PC-3 (cell line): ENCODE data around the gene ZRANB3. TPM values are rescaled to one million over a fixed set of nuclear protein-coding genes. Genes with fewer than 3 reads are reported as not detected.

Experiments
- ATAC-seq: fragments of 200-7000 bp; cut with Tn5 transposase; 2 replicates; pipeline ENCODE4 v1.9.1; 2020; ENCODE audit warnings: mild to moderate bottlenecking, moderate library complexity
- BruUV-seq: library from RNA; stranded (reverse); fragments of 400-500 nt; replicated peaks from 2 replicates; lab custom pipeline; 2021; lab: Mats Ljungman, UMichigan
- CTCF ChIA-PET: fragments of 300-600 bp; sonication (Branson Sonifier 250); formaldehyde crosslinking; loops from one replicate; lab custom pipeline; 2022; ENCODE audit warnings: antibody characterized with exemption; lab: Charles Lee
- POLR2A ChIA-PET: fragments of 300-600 bp; sonication (Branson Sonifier 250); formaldehyde crosslinking; loops from one replicate; lab custom pipeline; 2022; ENCODE audit warnings: antibody characterized with exemption; ENCODE audit not compliant: unreplicated experiment; lab: Charles Lee
- DNase-seq: peaks from one replicate; pipeline ENCODE4 v3.0.0-alpha.2; 2015
- H2AFZ ChIP-seq: fragments of 300-600 bp; sonication (generic); 2 replicates; pipeline ENCODE4 v1.6.0; 2016; ENCODE audit warnings: antibody characterized with exemption, low read length
- H3F3A ChIP-seq: fragments of 300-600 bp; sonication (generic); one replicate; pipeline ENCODE4 v1.6.0; 2017; ENCODE audit warnings: antibody characterized with exemption, low read length, control low read depth, mild to moderate bottlenecking; ENCODE audit not compliant: unreplicated experiment
- H3K27ac ChIP-seq: fragments of 300-600 bp; sonication (generic); 2 replicates; pipeline ENCODE4 v1.5.1; 2016; ENCODE audit warnings: mild to moderate bottlenecking, low read length
- H3K27me3 ChIP-seq: fragments of 300-600 bp; sonication (generic); 2 replicates; pipeline ENCODE4 v1.6.1; 2016; ENCODE audit warnings: low read length, mixed read lengths
- H3K36me3 ChIP-seq: fragments of 300-600 bp; sonication (generic); 2 replicates; pipeline ENCODE4 v1.6.1; 2016; ENCODE audit warnings: low read depth, mixed run types, low read length, mixed read lengths
- H3K4me1 ChIP-seq: fragments of 300-600 bp; sonication (generic); 2 replicates; pipeline ENCODE4 v1.5.1; 2016; ENCODE audit warnings: low read length; ENCODE audit not compliant: insufficient read depth
- H3K4me2 ChIP-seq: fragments of 300-600 bp; sonication (generic); 2 replicates; pipeline ENCODE4 v1.6.0; 2016; ENCODE audit warnings: low read length
- H3K4me3 ChIP-seq: fragments of 300-600 bp; sonication (generic); 2 replicates; pipeline ENCODE4 v1.5.1; 2016; ENCODE audit warnings: mild to moderate bottlenecking, low read length, mixed read lengths
- H3K79me2 ChIP-seq: fragments of 300-600 bp; sonication (generic); 2 replicates; pipeline ENCODE4 v1.6.1; 2017; ENCODE audit warnings: low read length, mixed read lengths
- H3K9ac ChIP-seq: fragments of 300-600 bp; sonication (generic); 2 replicates; pipeline ENCODE4 v1.6.0; 2016; ENCODE audit warnings: mild to moderate bottlenecking, low read length
- H3K9me2 ChIP-seq: fragments of 300-600 bp; sonication (generic); replicated peaks from 2 replicates; pipeline ENCODE4 v1.6.1; 2016; ENCODE audit warnings: mixed run types, low read length, mixed read lengths
- H3K9me3 ChIP-seq: fragments of 300-600 bp; sonication (generic); 2 replicates; pipeline ENCODE4 v1.6.1; 2016; ENCODE audit warnings: low read length, mixed read lengths
- H4K20me1 ChIP-seq: fragments of 300-600 bp; sonication (generic); 2 replicates; pipeline ENCODE4 v1.6.1; 2016; ENCODE audit warnings: low read length, mixed read lengths
- EZH2 ChIP-seq: fragments of 300-600 bp; sonication (generic); IDR thresholded peaks from one replicate; pipeline ENCODE4 v1.6.1; 2017; ENCODE audit warnings: antibody characterized with exemption, mild to moderate bottlenecking, low read length; ENCODE audit not compliant: unreplicated experiment
- EZH2phosphoT487 ChIP-seq: fragments of 300-600 bp; sonication (generic); IDR thresholded peaks from 2 replicates; pipeline ENCODE4 v1.6.1; 2018; ENCODE audit warnings: mild to moderate bottlenecking, antibody characterized with exemption, low read length, borderline replicate concordance
- intact Hi-C: fragments of 100-400 bp; cut with micrococcal nuclease; formaldehyde crosslinking; loops from 2 replicates; pipeline ENCODE4 v1.9.0; 2023
- total RNA-seq: library from RNA; depleted of rRNA; stranded (reverse); fragments of >200 nt; gene quantifications from 2 replicates; pipeline ENCODE4 v1.2.3, GENCODE V29; 2014
- TF ChIP-seq, protein P1 (sequence below): fragments of 300-600 bp; sonication (generic); conservative IDR thresholded peaks from 2 replicates; pipeline ENCODE4 v1.5.1; 2017; ENCODE audit warnings: antibody characterized with exemption, low read depth, mild to moderate bottlenecking, low read length

ZRANB3 gene
- total RNA-seq, 1 experiment from 2014 or later, result 8.6 TPM

GRCh38 chr2:135159191-135159590, 371.8 kb downstream of the ZRANB3 start:
- no TSS peak for BruUV-seq
- ChIA-PET POLR2A (no interaction called here), CTCF (no interaction called here)
- Histone ChIP-seq H3K4me1 (peaks cover 26% of the 10 kb centered on the region), H3K9me2 (no peaks in the 10 kb centered on the region), H3K4me3 (no peak overlapping the region), H3K27ac (no peak overlapping the region), H4K20me1 (no peaks in the 10 kb centered on the region), H3K9ac (no peak overlapping the region), H2AFZ (no peak overlapping the region), H3F3A (peaks cover 5% of the 10 kb centered on the region), H3K36me3 (peaks cover 30% of the 10 kb centered on the region; the same call in 1 of the 2 replicates), H3K27me3 (no peaks in the 10 kb centered on the region), H3K9me3 (no peaks in the 10 kb centered on the region), H3K79me2 (no peaks in the 10 kb centered on the region), H3K4me2 (no peak overlapping the region)
- DNase-seq, result no peak
- no peak for TF ChIP-seq EZH2phosphoT487
- TF ChIP-seq, protein P1, sequence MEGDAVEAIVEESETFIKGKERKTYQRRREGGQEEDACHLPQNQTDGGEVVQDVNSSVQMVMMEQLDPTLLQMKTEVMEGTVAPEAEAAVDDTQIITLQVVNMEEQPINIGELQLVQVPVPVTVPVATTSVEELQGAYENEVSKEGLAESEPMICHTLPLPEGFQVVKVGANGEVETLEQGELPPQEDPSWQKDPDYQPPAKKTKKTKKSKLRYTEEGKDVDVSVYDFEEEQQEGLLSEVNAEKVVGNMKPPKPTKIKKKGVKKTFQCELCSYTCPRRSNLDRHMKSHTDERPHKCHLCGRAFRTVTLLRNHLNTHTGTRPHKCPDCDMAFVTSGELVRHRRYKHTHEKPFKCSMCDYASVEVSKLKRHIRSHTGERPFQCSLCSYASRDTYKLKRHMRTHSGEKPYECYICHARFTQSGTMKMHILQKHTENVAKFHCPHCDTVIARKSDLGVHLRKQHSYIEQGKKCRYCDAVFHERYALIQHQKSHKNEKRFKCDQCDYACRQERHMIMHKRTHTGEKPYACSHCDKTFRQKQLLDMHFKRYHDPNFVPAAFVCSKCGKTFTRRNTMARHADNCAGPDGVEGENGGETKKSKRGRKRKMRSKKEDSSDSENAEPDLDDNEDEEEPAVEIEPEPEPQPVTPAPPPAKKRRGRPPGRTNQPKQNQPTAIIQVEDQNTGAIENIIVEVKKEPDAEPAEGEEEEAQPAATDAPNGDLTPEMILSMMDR, result no peak
- no peak for TF ChIP-seq EZH2
- no peak for ATAC-seq
- intact Hi-C loops, result no loop called here

GRCh38 chr2:135157856-135158255, 373.2 kb downstream of the ZRANB3 start:
- H3K27ac ChIP-seq, result no peak overlapping the region
- no peaks in the 10 kb centered on the region for H3K27me3 ChIP-seq
- peaks cover 4% of the 10 kb centered on the region for H3F3A ChIP-seq
- no peaks in the 10 kb centered on the region for H3K9me2 ChIP-seq
- H2AFZ ChIP-seq, result no peak overlapping the region
- ChIA-PET CTCF (no interaction called here), POLR2A (no interaction called here)
- no peak for ATAC-seq
- H3K4me2 ChIP-seq, result no peak overlapping the region
- no peaks in the 10 kb centered on the region for H3K9me3 ChIP-seq
- intact Hi-C loops, result no loop called here
- H3K4me3 ChIP-seq, result no peak overlapping the region
- H3K9ac ChIP-seq, result no peak overlapping the region
- TF ChIP-seq EZH2phosphoT487 (no peak), EZH2 (no peak)
- TF ChIP-seq, protein P1, result no peak
- no peaks in the 10 kb centered on the region for H4K20me1 ChIP-seq
- peaks cover 35% of the 10 kb centered on the region for H3K36me3 ChIP-seq
- BruUV-seq, result no TSS peak
- no peaks in the 10 kb centered on the region for H3K79me2 ChIP-seq
- DNase-seq, result no peak
- peaks cover 12% of the 10 kb centered on the region for H3K4me1 ChIP-seq

DNA sequence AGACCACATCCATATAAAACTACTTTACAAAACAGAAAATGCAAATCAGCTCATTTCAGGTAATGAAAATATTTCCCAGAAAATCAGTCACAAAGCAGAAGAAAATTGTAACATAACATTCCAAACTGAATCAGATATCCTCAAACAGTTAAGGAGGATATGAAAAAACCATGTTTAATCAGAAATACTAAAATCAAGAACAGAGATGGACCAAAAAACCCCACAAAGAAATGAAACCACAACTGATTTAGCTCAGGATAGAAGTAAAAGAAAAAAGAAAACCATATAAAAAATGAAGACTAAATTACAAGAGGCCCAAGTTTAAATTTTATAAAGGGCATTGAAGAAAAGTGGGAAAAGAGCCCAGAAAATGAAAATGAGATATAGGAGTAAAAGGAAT, 376.1 kb downstream of the ZRANB3 start:
- no peak overlapping the region for H3K4me2 ChIP-seq
- CTCF ChIA-PET, result no interaction called here
- TF ChIP-seq, protein P1, result no peak
- no peak for TF ChIP-seq EZH2
- TF ChIP-seq EZH2phosphoT487, result no peak

More for the DNA sequence above, 376.1 kb downstream of the ZRANB3 start:
- Histone ChIP-seq H3K4me3 (no peak overlapping the region), H3F3A (no peaks in the 10 kb centered on the region), H2AFZ (no peak overlapping the region), H3K36me3 (peaks cover 35% of the 10 kb centered on the region), H4K20me1 (no peaks in the 10 kb centered on the region), H3K9me2 (no peaks in the 10 kb centered on the region), H3K9me3 (no peaks in the 10 kb centered on the region), H3K79me2 (no peaks in the 10 kb centered on the region), H3K9ac (no peak overlapping the region), H3K27me3 (no peaks in the 10 kb centered on the region), H3K4me1 (peaks cover 22% of the 10 kb centered on the region), H3K27ac (no peak overlapping the region)
- POLR2A ChIA-PET, result no interaction called here
- DNase-seq, result no peak
- BruUV-seq, result no TSS peak
- no peak for ATAC-seq
- intact Hi-C loops, result no loop called here
